Stimulated activated CD4-positive, alpha-beta T cell treated with anti-CD3 and anti-CD28 coated beads, Interleukin-12 subunit alpha, Interleukin-12 subunit beta, amount 100 ng/mL, for 48 hours (primary cell): Measurements from ENCODE around the gene OR4K14.
"Not testable (repeated sequence)": the region's sequence is repeated elsewhere in the genome, so short reads cannot be mapped to it uniquely, and the experiment has no call there.

Experiments
- DNase-seq, 3 donors: peaks; one replicate each; pipeline ENCODE4 v3.0.0-alpha.2; 2020; ENCODE audit warnings: low read depth in 2 of 3, low spot score in 1 of 3

Gene OR4K14, protein sequence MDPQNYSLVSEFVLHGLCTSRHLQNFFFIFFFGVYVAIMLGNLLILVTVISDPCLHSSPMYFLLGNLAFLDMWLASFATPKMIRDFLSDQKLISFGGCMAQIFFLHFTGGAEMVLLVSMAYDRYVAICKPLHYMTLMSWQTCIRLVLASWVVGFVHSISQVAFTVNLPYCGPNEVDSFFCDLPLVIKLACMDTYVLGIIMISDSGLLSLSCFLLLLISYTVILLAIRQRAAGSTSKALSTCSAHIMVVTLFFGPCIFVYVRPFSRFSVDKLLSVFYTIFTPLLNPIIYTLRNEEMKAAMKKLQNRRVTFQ

DNA sequence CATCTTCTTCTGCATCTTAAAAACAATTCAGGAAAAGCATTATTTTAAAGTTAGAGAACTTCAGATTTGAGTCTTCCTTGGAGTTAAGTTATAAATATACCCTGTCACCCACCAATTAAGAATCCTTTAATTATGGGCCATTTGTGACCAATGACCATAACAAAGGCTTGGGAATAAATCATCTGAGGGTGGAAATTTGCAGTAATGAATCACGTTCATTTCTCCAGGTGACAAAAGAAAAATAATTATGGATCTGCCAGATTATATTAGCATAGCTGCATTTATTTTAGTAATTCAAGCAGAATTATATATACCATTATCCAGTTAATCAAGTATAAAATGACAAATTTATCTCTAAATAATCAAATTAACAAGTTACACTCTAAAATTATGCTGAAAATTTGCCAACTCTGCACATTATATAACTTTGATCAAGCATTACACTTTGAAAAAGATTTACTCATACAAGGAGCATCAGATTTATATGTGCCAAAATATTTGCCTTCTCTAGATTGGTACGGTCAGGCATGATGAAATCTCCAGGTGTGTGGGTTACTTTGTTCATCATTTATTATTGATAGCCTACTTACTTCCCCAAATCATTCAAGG is at the start of gene OR4K14:
Gene OR4K14 (minus strand): TSS at position 51 of the 609 bp plus-strand sequence. CDS start 4,114 bp downstream, outside the sequence.
- DNase-seq: no peak

- DNase-seq: no peak
Measured at GRCh38 chr14:20059745-20060144, 40.6 kb upstream of the OR4K14 start, which contains the start of gene OR4L1. Gene OR4L1 (plus strand): TSS chr14:20060045. CDS start chr14:20060045, 0 bp downstream.

GRCh38 chr14:20048202-20048601 is 29.1 kb upstream of the OR4K14 start:
- DNase-seq: no peak

DNA sequence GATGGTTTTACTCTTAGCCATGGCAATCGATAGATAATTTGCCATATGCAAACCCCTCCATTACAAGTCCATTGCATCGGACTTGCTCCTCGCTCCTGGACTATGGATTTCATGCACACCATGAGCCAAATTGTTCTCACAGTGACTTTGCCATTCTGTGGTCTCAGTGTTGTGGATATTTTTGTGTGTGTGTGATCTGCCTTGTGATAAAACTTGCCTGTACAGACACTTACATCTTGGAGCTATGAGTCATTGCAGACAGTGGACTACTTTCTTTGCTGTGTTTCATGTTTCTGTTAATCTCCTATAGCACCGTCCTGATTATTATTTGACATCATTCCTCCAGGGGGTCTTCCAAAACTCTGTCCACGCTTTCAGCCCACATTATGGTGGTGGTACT is 25.1 kb upstream of the OR4K14 start:
- DNase-seq: no peak

DNA sequence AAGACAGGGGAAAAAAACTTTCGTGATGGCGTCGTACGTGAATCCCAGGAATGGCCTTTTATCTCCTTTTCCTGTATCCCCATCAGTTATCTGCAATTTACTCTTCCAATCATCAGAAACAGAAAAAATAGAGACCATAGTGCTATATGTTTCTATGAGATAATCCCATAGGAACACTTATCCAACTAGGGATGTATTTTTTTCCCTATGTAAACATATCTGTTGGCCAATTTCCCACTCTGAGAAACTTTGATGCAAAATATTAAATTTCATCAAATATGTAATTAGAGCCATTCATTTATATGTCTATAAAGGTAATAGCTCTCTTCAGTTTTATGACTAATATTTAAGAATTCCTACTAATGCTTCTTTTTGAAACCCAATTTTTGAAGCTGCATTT is 16.8 kb upstream of the OR4K14 start, which contains the start of gene OR4K13:
Gene OR4K13 (minus strand): TSS at position 101 of the 400 bp plus-strand sequence. CDS start 1,280 bp downstream, outside the sequence.
- DNase-seq: no peak

DNA sequence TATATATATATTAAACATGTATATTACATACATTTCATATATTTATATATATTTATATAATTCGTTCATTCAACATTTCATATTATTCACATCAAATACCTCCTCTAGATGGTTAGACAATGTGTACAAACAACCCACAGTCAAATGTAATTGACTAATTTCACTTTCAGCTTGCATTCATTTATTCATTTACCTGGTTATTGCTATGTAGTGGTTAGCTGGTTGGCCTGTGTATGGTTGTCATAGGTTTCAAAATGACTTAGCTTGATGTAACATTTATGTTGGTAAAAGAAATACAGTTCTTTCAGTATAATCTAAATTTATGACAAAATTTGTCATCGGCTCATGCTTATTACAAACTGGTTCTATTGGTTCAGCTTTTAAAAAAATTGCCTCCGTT is 16.3 kb upstream of the OR4K14 start:
- DNase-seq: no peak

GRCh38 chr14:20031058-20031457 is 12.0 kb upstream of the OR4K14 start:
- DNase-seq: no peak

DNA sequence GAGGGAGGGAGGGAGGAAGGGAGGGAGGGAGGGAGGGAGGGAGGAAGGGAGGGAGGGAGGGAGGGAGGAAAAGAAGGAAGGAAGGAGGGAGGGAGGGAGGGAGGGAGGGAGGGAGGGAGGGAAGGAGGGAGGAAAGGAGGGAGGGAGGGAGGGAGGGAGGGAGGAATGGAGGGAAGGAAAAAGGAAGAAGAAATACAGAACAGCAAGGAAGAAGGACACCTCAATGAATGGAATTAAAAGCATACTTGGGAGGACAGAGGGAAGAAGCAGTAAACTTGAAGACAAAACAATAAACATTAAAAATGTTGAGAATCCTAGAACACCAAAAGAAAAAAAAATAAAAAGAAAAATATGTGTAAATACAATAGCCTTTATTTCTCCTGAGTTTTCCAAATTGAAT is 11.0 kb downstream of the OR4K14 start:
- no peak for DNase-seq

DNA sequence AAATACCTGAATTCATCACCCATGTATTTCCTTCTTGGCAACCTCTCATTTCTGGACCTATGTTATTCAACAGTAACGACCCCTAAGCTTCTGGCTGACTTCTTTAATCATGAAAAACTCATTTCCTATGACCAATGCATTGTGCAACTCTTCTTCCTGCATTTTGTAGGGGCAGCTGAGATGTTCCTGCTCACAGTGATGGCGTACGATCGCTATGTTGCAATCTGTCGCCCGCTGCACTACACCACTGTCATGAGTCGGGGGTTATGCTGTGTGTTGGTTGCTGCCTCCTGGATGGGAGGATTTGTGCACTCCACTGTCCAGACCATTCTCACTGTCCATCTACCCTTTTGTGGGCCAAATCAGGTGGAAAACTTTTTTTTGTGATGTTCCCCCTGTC is 16.8 kb downstream of the OR4K14 start:
- DNase-seq: no peak

DNA sequence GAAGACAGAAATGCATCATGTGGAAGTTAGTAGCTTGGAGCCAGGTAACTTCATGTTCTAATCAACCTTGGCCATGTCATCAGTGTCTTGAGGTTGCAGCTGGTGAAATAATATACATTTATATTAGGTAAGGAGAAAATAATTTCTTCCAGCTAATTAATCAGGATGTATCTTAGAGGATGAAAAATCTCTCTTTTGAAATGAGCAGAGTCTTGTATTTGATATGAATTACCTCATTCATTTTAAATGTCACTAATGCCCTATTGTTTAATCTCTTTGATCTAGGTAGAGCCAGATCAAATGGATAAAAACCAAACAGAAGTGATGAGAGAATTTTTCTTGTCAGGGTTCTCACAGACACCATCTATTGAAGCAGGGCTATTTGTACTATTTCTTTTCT is 17.2 kb downstream of the OR4K14 start, which contains the start of gene OR4Q2:
Gene OR4Q2 (plus strand): TSS at position 301 of the 400 bp plus-strand sequence.
- no peak for DNase-seq

GRCh38 chr14:19993438-19993837 is 25.7 kb downstream of the OR4K14 start:
- no peak for DNase-seq

DNA sequence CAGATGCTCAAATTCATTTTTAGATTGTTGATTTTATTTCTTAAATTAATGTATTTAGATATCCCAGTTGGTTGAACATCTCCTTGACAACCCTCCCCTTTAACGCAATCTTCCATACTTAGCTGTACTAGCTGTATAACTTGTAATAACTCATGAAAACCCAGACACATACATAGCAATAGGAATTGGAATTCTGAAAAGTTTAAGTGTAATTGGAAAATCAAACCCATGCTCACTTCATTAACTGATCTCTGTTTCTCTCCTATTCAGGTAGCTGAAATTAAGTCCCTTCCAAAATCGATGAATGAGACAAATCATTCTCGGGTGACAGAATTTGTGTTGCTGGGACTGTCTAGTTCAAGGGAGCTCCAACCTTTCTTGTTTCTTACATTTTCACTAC is 43.8 kb downstream of the OR4K14 start, which contains the start of gene OR4K15:
Gene OR4K15 (plus strand): TSS at position 301 of the 400 bp plus-strand sequence. CDS start 0 bp downstream, at position 301.
- DNase-seq: no peak

DNA sequence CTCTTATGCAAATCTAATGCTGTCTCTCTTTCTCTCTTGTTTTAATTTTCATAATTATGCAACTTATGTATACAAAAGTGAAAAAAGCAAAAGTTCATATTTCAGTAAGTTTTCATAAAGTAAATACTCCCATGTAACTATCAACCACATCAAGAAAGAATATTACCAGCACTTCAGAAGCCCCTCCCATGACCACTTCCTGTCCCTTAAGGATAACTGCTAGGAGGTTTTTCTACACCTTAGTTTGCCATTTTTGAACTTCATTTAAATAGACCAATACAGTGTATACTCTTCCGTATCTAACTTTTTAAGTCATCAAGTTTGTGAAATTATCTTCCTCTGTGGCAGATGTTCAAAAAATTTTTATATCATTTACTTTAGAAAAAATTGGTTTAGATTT is 44.3 kb downstream of the OR4K14 start:
- no peak for DNase-seq

- DNase-seq: not testable (repeated sequence)
Measured at GRCh38 chr14:19969735-19970134, 49.4 kb downstream of the OR4K14 start.
